A549 (cell line): ENCODE data around the gene PRKN. TPM values are rescaled to one million over a fixed set of nuclear protein-coding genes. Genes with fewer than 3 reads are reported as not detected.

Source experiments
- ATAC-seq, 2 experiments: fragments of 200-7000 bp in 1 of 2; fragments of >200 bp in 1 of 2; cut with Nextera tagmentation in 1 of 2; cut with Tn5 transposase in 1 of 2; 3 replicates each; pipeline versions ENCODE4 v1.8.0 to v1.9.1; 2018 to 2020; ENCODE audit warnings: mild to moderate bottlenecking in 1 of 2, moderate library complexity in 1 of 2
- CTCF ChIA-PET: fragments of 300-600 bp; sonication (Branson Sonifier 250); formaldehyde crosslinking; extraction: SDS; loops from one replicate; lab custom pipeline; 2021; ENCODE audit warnings: antibody characterized with exemption, inconsistent platforms; lab: Yijun Ruan, JAX
- POLR2A ChIA-PET: fragments of 350-600 bp; formaldehyde crosslinking; extraction: SDS; loops from one replicate; lab custom pipeline; 2021; ENCODE audit warnings: antibody characterized with exemption, inconsistent platforms; lab: Yijun Ruan, JAX
- DNase-seq, 2 experiments: peaks; one replicate each; pipeline versions ENCODE4 v3.0.0 to v3.0.0-alpha.2; 2011 to 2016; ENCODE audit warnings: low read depth in 1 of 2, low spot score in 1 of 2
- FAIRE-seq: peaks from 2 replicates; lab custom pipeline; 2011; peaks lifted over from hg19 to GRCh38; lab: Jason Lieb, UNC
- H3K27ac ChIP-seq, 2 experiments: fragments of >200 bp; sonication (Bioruptor Twin); formaldehyde crosslinking; 3 replicates each; pipeline ENCODE4 v1.5.1; 2016 to 2017
- H3K4me1 ChIP-seq: fragments of >200 bp; sonication (Bioruptor Twin); formaldehyde crosslinking; 3 replicates; pipeline ENCODE4 v1.6.1; 2016
- H3K4me2 ChIP-seq: fragments of >200 bp; sonication (Bioruptor Twin); formaldehyde crosslinking; 3 replicates; pipeline ENCODE4 v1.6.1; 2016
- H3K4me3 ChIP-seq: fragments of >200 bp; sonication (Bioruptor Twin); formaldehyde crosslinking; 3 replicates; pipeline ENCODE4 v1.5.1; 2016
- H3K9me3 ChIP-seq: fragments of >200 bp; sonication (Bioruptor Twin); formaldehyde crosslinking; 3 replicates; pipeline ENCODE4 v1.6.1; 2016
- BCL3 ChIP-seq: fragments of >200 bp; sonication (Bioruptor Twin); formaldehyde crosslinking; IDR thresholded peaks from 3 replicates; pipeline ENCODE4 v1.6.1; 2016
- CBX2 ChIP-seq: fragments of 200-600 bp; sonication (generic); IDR thresholded peaks from 2 replicates; pipeline ENCODE4 v1.6.1; 2016; ENCODE audit warnings: low read depth, mild to moderate bottlenecking, borderline replicate concordance
- CBX8 ChIP-seq: fragments of 200-600 bp; sonication (generic); IDR thresholded peaks from 2 replicates; pipeline ENCODE4 v1.6.1; 2016
- CHD2 ChIP-seq: fragments of 150-350 bp; IDR thresholded peaks from 2 replicates; pipeline ENCODE4 v1.6.1; 2014; ENCODE audit warnings: low read length; ENCODE audit not compliant: partially characterized antibody
- CTCF ChIP-seq: fragments of >200 bp; sonication (Bioruptor Twin); formaldehyde crosslinking; IDR thresholded peaks from 3 replicates; pipeline ENCODE4 v1.5.1; 2016
- E2F6 ChIP-seq: IDR thresholded peaks from 2 replicates; pipeline ENCODE4 v1.6.1; 2012; ENCODE audit warnings: low read depth, borderline replicate concordance
- EHF ChIP-seq: fragments of 250-450 bp; sonication (Bioruptor Pico); IDR thresholded peaks from 2 replicates; pipeline ENCODE4 v1.5.0; 2020; ENCODE audit warnings: mild to moderate bottlenecking
- EP300 ChIP-seq, 2 experiments: fragments of >200 bp; sonication (Bioruptor Twin); formaldehyde crosslinking; IDR thresholded peaks; 2 replicates in 1 of 2; 3 replicates in 1 of 2; pipeline ENCODE4 v1.6.1; 2016 to 2017
- ESRRA ChIP-seq: fragments of 150-350 bp; IDR thresholded peaks from 2 replicates; pipeline ENCODE4 v1.6.1; 2014; ENCODE audit warnings: mild to moderate bottlenecking, low read length, borderline replicate concordance
- FOXS1 ChIP-seq: fragments of 250-450 bp; sonication (Bioruptor Pico); IDR thresholded peaks from 2 replicates; pipeline ENCODE4 v1.5.0; 2020; ENCODE audit warnings: mild to moderate bottlenecking, moderate library complexity
- GATA3 ChIP-seq: IDR thresholded peaks from 2 replicates; pipeline ENCODE4 v1.6.1; 2012; ENCODE audit warnings: borderline replicate concordance
- HDAC2 ChIP-seq: fragments of 200-600 bp; sonication (generic); IDR thresholded peaks from 2 replicates; pipeline ENCODE4 v1.6.1; 2016
- HES2 ChIP-seq: fragments of >200 bp; sonication (Bioruptor Twin); formaldehyde crosslinking; IDR thresholded peaks from 2 replicates; pipeline ENCODE4 v1.6.1; 2016
- HEYL ChIP-seq: fragments of 250-450 bp; sonication (Bioruptor Pico); IDR thresholded peaks from 2 replicates; pipeline ENCODE4 v1.8.0; 2021; ENCODE audit warnings: mild to moderate bottlenecking, moderate library complexity
- JUN ChIP-seq, 2 experiments: fragments of >200 bp; sonication (Bioruptor Twin); formaldehyde crosslinking; IDR thresholded peaks; 2 replicates in 1 of 2; 3 replicates in 1 of 2; pipeline ENCODE4 v1.6.1; 2016 to 2017
- KDM1A ChIP-seq: fragments of 200-600 bp; sonication (generic); IDR thresholded peaks from 2 replicates; pipeline ENCODE4 v1.6.1; 2016; ENCODE audit warnings: low read depth, mild to moderate bottlenecking
- KDM5A ChIP-seq: fragments of 200-600 bp; sonication (generic); IDR thresholded peaks from 2 replicates; pipeline ENCODE4 v1.6.1; 2016; ENCODE audit warnings: antibody characterized with exemption, mild to moderate bottlenecking
- MAX ChIP-seq: IDR thresholded peaks from 2 replicates; pipeline ENCODE4 v1.6.1; 2012
- MAZ ChIP-seq: fragments of 150-350 bp; IDR thresholded peaks from 2 replicates; pipeline ENCODE4 v1.6.1; 2014; ENCODE audit warnings: antibody characterized with exemption, low read depth, low read length, borderline replicate concordance
- NPAS2 ChIP-seq: fragments of 250-450 bp; sonication (Bioruptor Pico); IDR thresholded peaks from 2 replicates; pipeline ENCODE4 v1.8.0; 2022; ENCODE audit warnings: mild to moderate bottlenecking, moderate library complexity, borderline replicate concordance
- NR3C1 ChIP-seq: fragments of >200 bp; sonication (Bioruptor Twin); formaldehyde crosslinking; IDR thresholded peaks from 3 replicates; pipeline ENCODE4 v1.6.1; 2017
- RAD21 ChIP-seq, 2 experiments: fragments of >200 bp in 1 of 2; sonication (Bioruptor Twin) in 1 of 2; formaldehyde crosslinking in 1 of 2; IDR thresholded peaks in 1 of 2; conservative IDR thresholded peaks in 1 of 2; 2 replicates in 1 of 2; 3 replicates in 1 of 2; pipeline ENCODE4 v1.6.1; 2012 to 2018; ENCODE audit warnings: inconsistent platforms in 1 of 2
- REST ChIP-seq: fragments of 200-600 bp; sonication (generic); IDR thresholded peaks from 2 replicates; pipeline ENCODE4 v1.6.1; 2016; ENCODE audit warnings: antibody characterized with exemption, mild to moderate bottlenecking, moderate library complexity
- RFX5 ChIP-seq: fragments of 450-650 bp; IDR thresholded peaks from 2 replicates; pipeline ENCODE4 v1.7.1; 2014; ENCODE audit warnings: antibody characterized with exemption, mild to moderate bottlenecking, moderate library complexity
- RNF2 ChIP-seq: fragments of 200-600 bp; sonication (generic); IDR thresholded peaks from 2 replicates; pipeline ENCODE4 v1.6.1; 2016; ENCODE audit warnings: low read depth, mild to moderate bottlenecking, antibody characterized with exemption, moderate library complexity, borderline replicate concordance
- TFCP2L1 ChIP-seq: fragments of 250-450 bp; sonication (Bioruptor Pico); IDR thresholded peaks from 2 replicates; pipeline ENCODE4 v1.5.0; 2021; ENCODE audit warnings: mild to moderate bottlenecking
- ZFP36 ChIP-seq: fragments of 450-650 bp; IDR thresholded peaks from 2 replicates; pipeline ENCODE4 v1.6.1; 2014; ENCODE audit warnings: borderline replicate concordance; ENCODE audit not compliant: partially characterized antibody
- ZSCAN20 ChIP-seq: fragments of 250-450 bp; sonication (Bioruptor Pico); IDR thresholded peaks from 2 replicates; pipeline ENCODE4 v1.8.0; 2022; ENCODE audit warnings: mild to moderate bottlenecking, moderate library complexity
- whole genome bisulfite sequencing: methylation state at CpG from one replicate; pipeline ENCODE4 v1.1.6; 2017; ENCODE audit errors: missing lambda C conversion rate; 5-methylcytosine and 5-hydroxymethylcytosine counted together
- polyA plus RNA-seq, 4 experiments: library from polyadenylated mRNA; depleted of rRNA in 3 of 4; stranded (reverse); fragments of >200 nt; fragmentation: RNase III in 1 of 4; extraction: RNeasy Plus Mini Kit Qiagen cat#74134 plus additional on column Dnase treatment in 1 of 4; gene quantifications; 2 replicates in 3 of 4; 3 replicates in 1 of 4; pipeline ENCODE4 v1.2.3, GENCODE V29; 2011 to 2017

The PRKN gene
- polyA plus RNA-seq, 2 of the 4 experiments (the other 2 are of a cell fraction), result 0.36 to 0.39 TPM

GRCh38 chr6:161584051-161584450 is 1143.5 kb downstream of the PRKN start:
- WGBS, result 0% methylated on average over 1 of the region's 1 CpG
- ATAC-seq, result no peak

GRCh38 chr6:161583584-161583983 is 1144.0 kb downstream of the PRKN start:
- Histone ChIP-seq H3K4me3 (no peak overlapping the region), H3K9me3 (no peaks in the 10 kb centered on the region), H3K4me2 (no peak overlapping the region), H3K27ac (no peak overlapping the region), H3K4me1 (no peaks in the 10 kb centered on the region)
- POLR2A ChIA-PET, result no interaction called here
- ATAC-seq (no peak), FAIRE-seq (no peak), DNase-seq (no peak)
- CTCF ChIA-PET, result no interaction called here
- TF ChIP-seq FOXS1 (CRISPR knock-in tag) (no peak), JUN (IDR thresholded peaks at IDR 0.05) (no peak), GATA3 (no peak), EP300 (IDR thresholded peaks at IDR 0.05) (no peak), TFCP2L1 (no peak), HES2 (no peak), CTCF (no peak), BCL3 (no peak), MAZ (no peak), E2F6 (no peak), KDM5A (no peak), NPAS2 (no peak)
- WGBS, result 66% methylated on average over 5 of the region's 5 CpGs

More at GRCh38 chr6:161584051-161584450, 1143.5 kb downstream of the PRKN start:
- TF ChIP-seq RAD21 (conservative IDR thresholded peaks at IDR 0.05 in 1 of 2, IDR thresholded peaks at IDR 0.05 in 1 of 2), result no peak
- no peak for TF ChIP-seq HEYL (CRISPR knock-in tag)
- no peak for TF ChIP-seq HDAC2
- TF ChIP-seq KDM1A, result no peak
- no peak for TF ChIP-seq RNF2
- TF ChIP-seq CBX2, result no peak
- TF ChIP-seq MAX, result no peak
- TF ChIP-seq NR3C1, result no peak
- TF ChIP-seq ESRRA, result no peak
- no peak for TF ChIP-seq ZSCAN20 (CRISPR knock-in tag)
- TF ChIP-seq RFX5, result no peak
- no peak for TF ChIP-seq EHF (CRISPR knock-in tag)
- TF ChIP-seq CBX8, result no peak
- TF ChIP-seq CHD2, result no peak
- TF ChIP-seq REST, result no peak
- no peak for TF ChIP-seq ZFP36
- Histone ChIP-seq H3K4me2 (no peak overlapping the region), H3K4me3 (no peak overlapping the region), H3K4me1 (no peaks in the 10 kb centered on the region), H3K9me3 (no peaks in the 10 kb centered on the region), H3K27ac (no peak overlapping the region)
- CTCF ChIA-PET, result no interaction called here
- POLR2A ChIA-PET, result no interaction called here
- FAIRE-seq (no peak), DNase-seq (no peak)
